ENCODE results near the gene PLEKHB1. TPM values are rescaled to one million over a fixed set of nuclear protein-coding genes. Genes with fewer than 3 reads are reported as not detected.

PLEKHB1 gene
- total RNA-seq, 4 donors from 2014 or later: 0.22 to 5.6 (median 2.2) TPM

- H3K4me3 ChIP-seq: no peak overlapping the region
- no peak for TF ChIP-seq CTCF (IDR thresholded peaks at IDR 0.05)
- no peak for TF ChIP-seq POLR2A (IDR thresholded peaks at IDR 0.05)
- no peaks in the 10 kb centered on the region for H3K9me3 ChIP-seq
- no peak for DNase-seq
- H3K27ac ChIP-seq: no peak overlapping the region
- intact Hi-C loops (cut with DNase I): no loop called here
- H3K27me3 ChIP-seq: no peaks in the 10 kb centered on the region
- peaks cover 7 to 87% (median 9%) of the 10 kb centered on the region in 3 donors for H3K36me3 ChIP-seq
- 75 to 100% methylated on average over 2 to 3 of the region's 3 CpGs for WGBS, 2 donors
- peaks cover 0 to under 1% (median 0%) of the 10 kb centered on the region in 3 donors for H3K4me1 ChIP-seq
These were observed 64.6 kb downstream of the PLEKHB1 start for GRCh38 chr11:73710964-73711363.

Other genes with a start within 250 kb of the PLEKHB1 start
- gene FAM168A, start 48.5 kb upstream of the PLEKHB1 start, total RNA-seq: 10 to 100 TPM in 2 of 4 donors, 1 to 10 TPM in 2; 7.0 to 15.5 (median 12.3) TPM
- gene RAB6A, start 114.5 kb downstream of the PLEKHB1 start, total RNA-seq: 100 to 1,000 TPM; 115 to 234 (median 161) TPM
- gene MRPL48, start 141.3 kb downstream of the PLEKHB1 start, total RNA-seq: 10 to 100 TPM in 3 of 4 donors, 1 to 10 TPM in 1; 9.2 to 23.5 (median 18.8) TPM
- gene COA4, start 230.3 kb downstream of the PLEKHB1 start, total RNA-seq: 10 to 100 TPM; 43.9 to 88.5 (median 64.9) TPM
- 10 to 100 TPM in 1 of 4 donors, 1 to 10 TPM in 3; 4.3 to 10.9 (median 8.3) TPM for gene PAAF1, start 230.4 kb downstream of the PLEKHB1 start, total RNA-seq